H1 (cell line): ENCODE data around the gene TGFBRAP1. TPM values are rescaled to one million over a fixed set of nuclear protein-coding genes. Genes with fewer than 3 reads are reported as not detected.

Source experiments
- CTCF ChIA-PET: fragments of 300-600 bp; sonication (Branson Sonifier 250); formaldehyde crosslinking; loops from one replicate; lab custom pipeline; 2021; ENCODE audit not compliant: partially characterized antibody; lab: Charles Lee
- POLR2A ChIA-PET: fragments of 300-600 bp; sonication (Branson Sonifier 250); formaldehyde crosslinking; loops from one replicate; lab custom pipeline; 2021; ENCODE audit warnings: inconsistent platforms; ENCODE audit not compliant: partially characterized antibody; lab: Charles Lee
- DNase-seq, 2 experiments: peaks; one replicate each; pipeline versions ENCODE4 v3.0.0 to v3.0.0-alpha.2; 2010 to 2022; ENCODE audit warnings: low spot score in 2 of 2, low read depth in 1 of 2, mixed read lengths in 1 of 2
- FAIRE-seq: peaks from 2 replicates; lab custom pipeline; 2011; peaks lifted over from hg19 to GRCh38; lab: Jason Lieb, UNC
- H2AFZ ChIP-seq: 2 replicates; pipeline ENCODE4 v1.8.1; 2012; ENCODE audit warnings: low read length, inconsistent platforms
- H2AK5ac ChIP-seq: 2 replicates; pipeline ENCODE4 v1.6.1; 2013; ENCODE audit warnings: low read depth, low read length
- H2BK120ac ChIP-seq: replicated peaks from 2 replicates; pipeline ENCODE3; 2013; ENCODE audit warnings: low read depth, low read length, inconsistent platforms
- H2BK12ac ChIP-seq: 2 replicates; pipeline ENCODE4 v1.6.1; 2013; ENCODE audit warnings: low read depth, low read length
- H2BK15ac ChIP-seq: 2 replicates; pipeline ENCODE4 v1.6.1; 2013; ENCODE audit warnings: low read length
- H2BK20ac ChIP-seq: 2 replicates; pipeline ENCODE4 v1.6.1; 2013; ENCODE audit warnings: low read length
- H2BK5ac ChIP-seq: 2 replicates; pipeline ENCODE4 v1.6.1; 2013; ENCODE audit warnings: low read depth, low read length
- H3K14ac ChIP-seq: 2 replicates; pipeline ENCODE4 v1.6.1; 2013; ENCODE audit warnings: inconsistent platforms; ENCODE audit not compliant: insufficient read length
- H3K18ac ChIP-seq: 2 replicates; pipeline ENCODE4 v1.6.1; 2013; ENCODE audit warnings: low read length; ENCODE audit errors: extremely low read depth
- H3K23ac ChIP-seq: 2 replicates; pipeline ENCODE4 v1.6.1; 2013; ENCODE audit warnings: inconsistent platforms; ENCODE audit not compliant: insufficient read length
- H3K23me2 ChIP-seq: 2 replicates; pipeline ENCODE4 v1.6.1; 2013; ENCODE audit warnings: low read depth, low read length
- H3K27ac ChIP-seq: 2 replicates; pipeline ENCODE4 v1.6.1; 2011; ENCODE audit warnings: low read depth, low read length, inconsistent platforms
- H3K27me3 ChIP-seq, 4 experiments: replicated peaks in 1 of 4; 1 replicate in 1 of 4; 2 replicates in 3 of 4; pipeline versions ENCODE4 v1.6.1 to v1.8.1; 2011 to 2013; ENCODE audit warnings: low read length in 3 of 4, mild to moderate bottlenecking in 3 of 4, inconsistent platforms in 2 of 4, mixed read lengths in 2 of 4, moderate library complexity in 1 of 4; ENCODE audit not compliant: control insufficient read depth in 3 of 4, insufficient read depth in 3 of 4; ENCODE audit errors: extremely low read depth in 1 of 4
- H3K36me3 ChIP-seq, 4 experiments: 2 replicates each; pipeline versions ENCODE4 v1.6.1 to v1.8.1; 2011 to 2013; ENCODE audit warnings: mild to moderate bottlenecking in 4 of 4, low read length in 3 of 4, moderate library complexity in 2 of 4, control low read depth in 1 of 4, inconsistent platforms in 1 of 4; ENCODE audit not compliant: insufficient read depth in 4 of 4, control insufficient read depth in 2 of 4
- H3K4ac ChIP-seq: replicated peaks from 2 replicates; pipeline ENCODE3; 2013; ENCODE audit warnings: low read length, low read depth, mixed read lengths, inconsistent platforms; ENCODE audit not compliant: insufficient read length
- H3K4me1 ChIP-seq, 4 experiments: replicated peaks in 1 of 4; 1 replicate in 1 of 4; 2 replicates in 3 of 4; pipeline versions ENCODE4 v1.6.1 to v1.8.1; 2011 to 2013; ENCODE audit warnings: low read length in 3 of 4, inconsistent platforms in 2 of 4, mixed read lengths in 1 of 4; ENCODE audit not compliant: insufficient read depth in 4 of 4, control insufficient read depth in 3 of 4
- H3K4me2 ChIP-seq, 2 experiments: 2 replicates each; pipeline versions ENCODE4 v1.6.1 to v1.8.1; 2011 to 2013; ENCODE audit warnings: low read depth in 2 of 2, low read length in 2 of 2, control low read depth in 1 of 2, inconsistent platforms in 1 of 2, mild to moderate bottlenecking in 1 of 2; ENCODE audit not compliant: insufficient read depth in 1 of 2
- H3K4me3 ChIP-seq, 4 experiments: fragments of 200-600, 300-600 bp in 1 of 4; sonication (generic), shearing (Covaris generic), sonication (Bioruptor Twin) in 1 of 4; 2 replicates each; pipeline versions ENCODE4 v1.5.1 to v1.8.1; 2011 to 2016; ENCODE audit warnings: low read length in 4 of 4, low read depth in 3 of 4, control low read depth in 2 of 4, inconsistent platforms in 2 of 4, mild to moderate bottlenecking in 2 of 4, mixed read lengths in 1 of 4, moderate library complexity in 1 of 4; ENCODE audit not compliant: insufficient read depth in 2 of 4; ENCODE audit errors: extremely low read depth in 1 of 4
- H3K56ac ChIP-seq: replicated peaks from 2 replicates; pipeline ENCODE3; 2013; ENCODE audit warnings: low read depth, mild to moderate bottlenecking, mixed read lengths, low read length, inconsistent platforms; ENCODE audit not compliant: insufficient read length
- H3K79me1 ChIP-seq: 2 replicates; pipeline ENCODE4 v1.6.1; 2013; ENCODE audit warnings: low read depth, low read length, control low read depth
- H3K79me2 ChIP-seq, 2 experiments: 2 replicates each; pipeline versions ENCODE4 v1.6.1 to v1.8.1; 2012 to 2013; ENCODE audit warnings: low read length in 2 of 2, mild to moderate bottlenecking in 2 of 2, inconsistent platforms in 1 of 2; ENCODE audit not compliant: insufficient read depth in 2 of 2, control insufficient read depth in 1 of 2
- H3K9ac ChIP-seq, 4 experiments: replicated peaks in 1 of 4; 1 replicate in 1 of 4; 2 replicates in 3 of 4; pipeline versions ENCODE4 v1.6.1 to v1.8.1; 2011 to 2013; ENCODE audit warnings: low read depth in 3 of 4, low read length in 3 of 4, control low read depth in 2 of 4, mild to moderate bottlenecking in 2 of 4, moderate library complexity in 2 of 4, inconsistent platforms in 1 of 4; ENCODE audit errors: extremely low read depth in 1 of 4
- H3K9me3 ChIP-seq, 2 experiments: 2 replicates each; pipeline versions ENCODE4 v1.6.1 to v1.8.1; 2012 to 2013; ENCODE audit warnings: mild to moderate bottlenecking in 2 of 2, moderate library complexity in 2 of 2, control low read depth in 1 of 2, inconsistent platforms in 1 of 2, low read depth in 1 of 2, low read length in 1 of 2, mixed read lengths in 1 of 2; ENCODE audit not compliant: insufficient read depth in 2 of 2
- H4K20me1 ChIP-seq, 2 experiments: replicated peaks in 1 of 2; 2 replicates each; pipeline versions ENCODE3 to v1.8.1; 2011 to 2013; ENCODE audit warnings: inconsistent platforms in 2 of 2, low read length in 2 of 2, mild to moderate bottlenecking in 1 of 2; ENCODE audit not compliant: insufficient read depth in 2 of 2, control insufficient read depth in 1 of 2
- H4K5ac ChIP-seq: 2 replicates; pipeline ENCODE4 v1.6.1; 2013; ENCODE audit warnings: low read length, low read depth, mixed read lengths, inconsistent platforms; ENCODE audit not compliant: insufficient read length
- H4K8ac ChIP-seq: 2 replicates; pipeline ENCODE4 v1.8.0; 2013; ENCODE audit warnings: mild to moderate bottlenecking, moderate library complexity, low read length, inconsistent platforms; ENCODE audit not compliant: insufficient read depth; ENCODE audit errors: extremely low read depth
- H4K91ac ChIP-seq: replicated peaks from 2 replicates; pipeline ENCODE3; 2013; ENCODE audit warnings: low read length, mixed read lengths, inconsistent platforms; ENCODE audit not compliant: insufficient read length
- CREB1 ChIP-seq: IDR thresholded peaks from 2 replicates; pipeline ENCODE4 v1.6.1; 2012; ENCODE audit warnings: inconsistent platforms
- GTF2F1 ChIP-seq: IDR thresholded peaks from 2 replicates; pipeline ENCODE4 v1.6.1; 2012; ENCODE audit warnings: low read depth, low read length, improper control_type of control experiment, borderline replicate concordance
- HDAC2 ChIP-seq, 2 experiments: fragments of 300-600 bp in 1 of 2; sonication (generic) in 1 of 2; IDR thresholded peaks; 2 replicates each; pipeline ENCODE4 v1.6.1; 2011 to 2012; ENCODE audit warnings: low read depth in 2 of 2, low read length in 2 of 2, mild to moderate bottlenecking in 2 of 2, moderate library complexity in 2 of 2, borderline replicate concordance in 1 of 2, inconsistent platforms in 1 of 2
- POLR2A ChIP-seq, 2 experiments: IDR thresholded peaks; 1 replicate in 1 of 2; 2 replicates in 1 of 2; pipeline ENCODE4 v1.6.1; 2011; ENCODE audit warnings: low read depth in 2 of 2, low read length in 2 of 2, mild to moderate bottlenecking in 2 of 2; ENCODE audit errors: control extremely low read depth in 1 of 2
- RFX5 ChIP-seq: IDR thresholded peaks from 2 replicates; pipeline ENCODE4 v1.6.1; 2011; ENCODE audit warnings: low read depth, low read length, improper control_type of control experiment, borderline replicate concordance
- RNF2 ChIP-seq: fragments of 200-900, 300-1000 bp; sonication (generic); IDR thresholded peaks from 2 replicates; pipeline ENCODE4 v1.7.1; 2016; ENCODE audit warnings: borderline replicate concordance, low read depth, mild to moderate bottlenecking, antibody characterized with exemption, low read length; ENCODE audit not compliant: poor library complexity, severe bottlenecking; ENCODE audit errors: missing control alignments
- SIX5 ChIP-seq: IDR thresholded peaks from 2 replicates; pipeline ENCODE4 v1.6.1; 2011; ENCODE audit warnings: mild to moderate bottlenecking, low read depth, low read length
- TEAD4 ChIP-seq: IDR thresholded peaks from 2 replicates; pipeline ENCODE4 v1.6.1; 2012; ENCODE audit warnings: low read depth, low read length, inconsistent platforms, mixed read lengths
- WGBS, 2 experiments: shearing (Covaris generic) in 1 of 2; methylation state at CpG; one replicate each; pipeline versions ENCODE4 v1.1.6 to v1.1.7; 2013 to 2015; ENCODE audit warnings: low lambda C conversion rate in 2 of 2, mixed read lengths in 2 of 2, inconsistent platforms in 1 of 2, low coverage in 1 of 2, missing lambda C conversion rate in 1 of 2; ENCODE audit not compliant: insufficient replicate concordance in 2 of 2, insufficient coverage in 1 of 2, insufficient read length in 1 of 2; ENCODE audit errors: extremely low coverage in 1 of 2, missing lambda C conversion rate in 1 of 2; 5-methylcytosine and 5-hydroxymethylcytosine counted together
- polyA plus RNA-seq, 7 experiments: library from polyadenylated mRNA; depleted of rRNA in 3 of 7; stranded (reverse) in 5 of 7; unstranded in 2 of 7; fragments of >200 nt in 5 of 7; fragments of 200-250 nt in 2 of 7; gene quantifications; 1 replicate in 5 of 7; 2 replicates in 1 of 7; 4 replicates in 1 of 7; pipeline versions ENCODE4 v1.2.1 to v1.2.3, GENCODE V29; 2011 to 2013; ENCODE audit warnings: missing spikeins in 2 of 7, mixed read lengths in 2 of 7
- total RNA-seq: library from RNA; stranded (reverse); fragmentation: NEBNext Ultra II Directional; extraction: Animal tissue kit (Norgen Biotek cat#: 25700); gene quantifications from 2 replicates; pipeline ENCODE4 v1.2.1, GENCODE V29; 2021

The TGFBRAP1 gene
- total and polyA plus RNA-seq, 2 of the 8 experiments (the other 6 are each of a cell fraction or from before 2014, with no cell fraction given): 11.2 to 20.2 TPM

DNA sequence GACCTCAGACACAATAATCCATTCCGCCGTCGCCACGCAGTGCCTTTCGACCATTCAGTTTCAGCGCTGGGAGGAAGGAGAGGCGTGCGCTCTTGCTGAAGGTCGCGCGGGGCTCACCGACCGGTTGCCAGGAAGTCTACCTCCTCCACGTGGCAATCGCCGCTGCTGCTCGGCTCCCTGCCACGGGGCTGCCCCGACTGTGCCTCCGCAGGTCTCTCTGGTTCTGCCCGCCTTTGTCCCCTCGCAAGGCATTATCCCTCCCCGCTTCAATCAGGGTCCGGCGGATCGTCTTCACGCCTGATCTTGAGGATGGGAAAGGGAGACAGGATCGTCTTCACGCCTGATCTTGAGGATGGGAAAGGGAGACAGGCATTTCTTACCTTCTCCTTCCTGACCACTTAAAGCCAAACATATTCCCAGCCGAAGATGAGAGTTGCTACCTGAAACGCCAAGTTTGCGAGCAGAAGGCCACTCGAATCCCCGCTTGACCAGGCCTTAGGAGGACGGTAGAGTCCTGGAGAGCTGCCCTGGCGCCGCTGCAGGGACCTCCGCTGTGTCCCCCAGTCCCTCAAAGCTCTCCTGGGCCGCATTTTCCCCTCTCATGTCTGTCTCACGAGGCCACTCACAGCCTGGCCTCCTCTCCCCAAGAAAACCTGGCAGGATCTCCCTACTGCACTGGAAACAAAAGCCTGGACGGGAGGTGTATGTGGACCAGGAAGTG lies 92.3 kb downstream of the TGFBRAP1 start:
- POLR2A ChIA-PET: no interaction called here
- no peak for DNase-seq

More for the DNA sequence above, 92.3 kb downstream of the TGFBRAP1 start:
- Histone ChIP-seq H3K4me1 (peaks cover 0 to 4% (median 0%) of the 10 kb centered on the region in 4 experiments; a peak in 2 of 7 replicates), H4K8ac (no peak overlapping the region), H2AFZ (peak overlapping the region; percentile 43; the same call in 1 of the 2 replicates), H3K79me1 (no peaks in the 10 kb centered on the region), H3K4me3 (no peak overlapping the region), H3K9ac (no peak overlapping the region), H3K27me3 (no peaks in the 10 kb centered on the region; a peak in 1 of 7 replicates), H3K4me2 (no peak overlapping the region), H4K20me1 (no peaks in the 10 kb centered on the region), H3K9me3 (no peaks in the 10 kb centered on the region; a peak in 1 of 4 replicates), H3K36me3 (no peaks in the 10 kb centered on the region), H2AK5ac (no peak overlapping the region), H2BK15ac (peak overlapping the region; percentile 84; the same call in 1 of the 2 replicates), H3K23ac (no peak overlapping the region), H3K4ac (peak overlapping the region; percentile 74), H4K5ac (peak overlapping the region; percentile 50), H2BK120ac (peak overlapping the region; percentile 38), H3K23me2 (no peaks in the 10 kb centered on the region), H3K56ac (no peak overlapping the region), H2BK12ac (peak overlapping the region; percentile 76; the same call in 1 of the 2 replicates), H3K79me2 (no peaks in the 10 kb centered on the region), H2BK5ac (0 out of 2 replicates have a peak overlapping the region, but pooled peaks have one; percentile 20), H3K27ac (no peak overlapping the region), H4K91ac (peak overlapping the region; percentile 77), H3K18ac (peak overlapping the region; percentile 64; the same call in 1 of the 2 replicates), H3K14ac (no peak overlapping the region), H2BK20ac (0 out of 2 replicates have a peak overlapping the region, but pooled peaks have one; percentile 56)
- CTCF ChIA-PET: interaction anchor here (0.6 to 16.9 kb wide), 15 partner anchors 13 to 568 kb away, joined by 3 to 541 read pairs (median 6); no protein-coding TSS in a partner anchor
- WGBS, 2 experiments: 82% methylated on average over 31 of the region's 41 CpGs; no CpG with 5 or more reads in 1 of the 2 experiments
- no peak for FAIRE-seq
- TF ChIP-seq POLR2A (IDR thresholded peaks at IDR 0.05; ENCODE audit: control extremely low read depth in 1 of 2, low read depth in 2 of 2, low read length in 2 of 2): no peak
- TF ChIP-seq CREB1: no peak
- no peak for TF ChIP-seq TEAD4
- TF ChIP-seq HDAC2 (IDR thresholded peaks at IDR 0.05; ENCODE audit: borderline replicate concordance in 1 of 2, low read depth in 2 of 2, low read length in 2 of 2): no peak
- no peak for TF ChIP-seq RFX5
- TF ChIP-seq SIX5: no peak
- no peak for TF ChIP-seq GTF2F1
- no peak for TF ChIP-seq RNF2
